Measurements from ENCODE around the gene TTC39A.
"Not testable (repeated sequence)": the region's sequence is repeated elsewhere in the genome, so short reads cannot be mapped to it uniquely, and the experiment has no call there.

Gene TTC39A

DNA sequence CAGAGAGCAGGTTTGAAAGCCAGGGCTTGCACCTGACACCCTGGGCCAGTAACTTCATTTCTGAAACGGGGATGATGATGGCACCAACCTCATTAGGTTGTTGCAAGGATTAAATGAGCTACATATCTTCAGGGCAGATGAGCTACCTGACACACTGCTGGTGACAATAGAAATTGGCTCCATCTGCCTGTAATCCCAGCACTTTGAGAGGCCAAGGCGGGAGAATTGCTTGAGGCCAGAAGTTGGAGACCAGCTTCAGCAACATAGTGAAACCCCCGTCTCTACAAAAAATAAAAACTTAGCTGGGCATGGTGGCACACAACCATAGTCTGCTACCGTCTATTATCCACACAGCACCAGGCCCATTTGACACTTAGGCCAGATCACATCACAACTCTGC lies 6.3 kb upstream of the TTC39A start:
- no peak for DNase-seq (ENCODE audit: low read depth in 2 of 2)

DNA sequence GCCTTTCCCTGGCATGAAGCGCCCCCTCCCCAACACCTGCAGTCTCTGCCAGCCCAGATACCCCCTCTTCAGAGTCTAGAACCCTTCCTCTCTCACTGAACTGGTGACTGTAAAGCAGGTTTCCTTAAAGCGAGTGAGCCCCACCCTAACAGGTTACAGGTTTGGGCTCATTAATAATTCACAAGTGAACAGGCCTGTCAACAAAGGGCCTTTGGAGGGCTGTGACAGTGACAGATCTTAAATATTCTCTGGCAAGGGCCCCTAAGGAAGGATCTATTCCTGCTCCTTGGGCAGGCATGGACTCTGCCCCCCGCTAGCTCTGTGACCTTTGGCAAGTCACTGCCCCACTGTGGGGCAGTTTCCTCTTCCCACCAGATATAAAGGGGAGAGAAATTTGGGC lies 5.6 kb upstream of the TTC39A start:
- no peak for DNase-seq (ENCODE audit: low read depth in 2 of 2)

DNA sequence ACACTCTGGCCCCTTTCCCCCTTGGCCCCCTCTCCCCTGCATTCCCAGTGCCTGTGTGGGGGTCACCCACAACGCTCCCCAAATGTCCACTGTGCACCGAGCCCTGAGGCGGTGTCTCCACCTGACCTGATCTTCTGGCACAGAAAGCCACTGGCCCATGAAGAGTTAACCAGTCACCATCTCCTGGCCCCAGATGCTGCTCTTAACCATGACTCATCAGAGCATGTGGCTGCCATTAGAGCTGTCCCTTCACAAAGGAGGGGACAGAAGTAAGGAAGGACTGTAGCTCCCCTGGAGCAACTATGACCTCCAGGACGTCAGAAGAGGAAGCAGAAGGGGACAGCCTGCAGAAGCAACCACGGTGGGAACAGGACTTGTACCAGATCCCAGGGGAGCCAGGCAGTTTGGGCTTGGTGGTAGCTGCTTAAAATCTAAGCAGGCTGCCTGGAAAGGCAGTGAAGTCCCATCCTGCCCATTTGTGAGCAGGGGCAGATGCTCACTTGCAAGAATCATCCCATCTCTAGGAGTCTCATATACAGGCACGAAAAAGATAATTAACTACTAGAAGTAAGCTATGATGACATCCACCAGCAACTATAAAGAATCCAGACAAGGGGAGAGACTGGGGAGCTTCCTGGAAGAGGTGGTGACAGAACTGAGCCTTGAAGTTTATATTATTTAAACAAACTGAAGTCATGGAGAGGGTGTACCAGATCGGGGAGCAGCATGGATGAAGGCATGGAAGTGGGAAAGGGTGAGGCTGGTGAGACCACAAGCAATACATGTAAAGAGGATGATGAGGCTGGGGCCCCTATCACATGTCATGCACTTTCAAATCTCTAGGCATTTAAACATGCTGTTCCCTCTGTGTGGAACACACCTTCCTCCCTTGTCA lies 1.1 kb upstream of the TTC39A start:
- no peak for DNase-seq (ENCODE audit: low read depth in 2 of 2)

DNA sequence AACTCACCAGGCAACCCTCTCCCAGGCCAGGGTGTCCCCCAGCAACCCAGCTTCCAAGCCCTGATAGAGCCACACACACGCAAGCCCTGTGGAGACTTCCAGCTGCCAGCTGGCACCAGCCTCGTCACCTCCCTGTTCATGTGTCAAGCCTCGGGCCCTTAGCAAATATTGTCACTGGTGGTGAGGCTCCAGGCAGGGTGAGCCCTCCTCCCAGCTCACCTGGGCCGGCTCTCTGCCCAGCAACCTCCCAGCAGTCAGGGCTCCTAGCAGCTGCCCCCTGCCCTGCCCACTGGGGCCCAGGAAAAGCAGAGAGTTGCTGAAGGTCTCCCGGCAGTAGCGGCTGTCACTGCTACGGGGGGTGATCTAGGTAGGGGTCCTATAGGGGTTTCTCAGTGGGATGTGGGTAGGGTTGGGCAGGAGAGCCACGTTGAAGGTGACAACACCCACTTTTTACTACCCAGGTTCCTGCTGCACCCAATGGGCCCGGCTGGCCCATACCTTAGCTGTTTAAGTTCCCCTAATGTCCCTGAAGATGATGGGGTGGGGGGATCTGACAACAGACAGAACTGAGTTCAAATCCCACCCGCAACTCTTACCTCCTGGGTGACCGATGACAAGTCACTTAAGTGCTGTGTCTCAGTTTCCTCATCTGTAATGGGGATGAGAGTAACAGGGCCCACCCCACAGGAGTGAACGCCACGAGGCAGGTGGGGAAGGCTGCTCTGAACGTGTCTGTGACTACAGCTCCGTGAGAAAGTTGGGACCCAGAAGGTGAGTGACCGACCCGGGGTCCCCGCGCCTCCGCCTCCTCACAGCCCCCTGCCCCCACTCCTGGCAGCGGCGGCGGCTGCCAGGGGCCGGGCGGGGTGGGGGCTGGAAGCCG lies 678 bp downstream of the TTC39A start:
- no peak for DNase-seq (ENCODE audit: low read depth in 2 of 2)

DNA sequence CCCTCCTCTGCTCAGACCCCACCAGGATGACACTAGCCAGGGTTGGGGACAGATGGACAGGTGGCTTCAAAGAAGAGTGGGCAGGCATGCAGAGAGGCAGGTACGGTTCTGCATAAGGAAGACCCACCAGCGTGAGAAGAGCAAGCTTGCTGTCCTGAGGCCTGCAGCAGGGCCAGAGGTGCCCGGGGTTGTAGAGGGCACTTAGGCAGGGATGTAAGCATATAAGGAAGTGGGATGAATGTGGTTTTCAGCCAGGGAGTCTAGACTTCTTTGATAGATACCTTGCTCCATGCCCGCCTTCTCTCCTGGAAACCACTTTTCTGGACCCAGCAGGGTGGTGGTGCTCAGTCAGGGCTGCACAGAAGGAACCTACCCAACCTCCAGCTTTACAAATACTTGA lies 1.4 kb downstream of the TTC39A start:
- DNase-seq (ENCODE audit: low read depth in 2 of 2): no peak

DNA sequence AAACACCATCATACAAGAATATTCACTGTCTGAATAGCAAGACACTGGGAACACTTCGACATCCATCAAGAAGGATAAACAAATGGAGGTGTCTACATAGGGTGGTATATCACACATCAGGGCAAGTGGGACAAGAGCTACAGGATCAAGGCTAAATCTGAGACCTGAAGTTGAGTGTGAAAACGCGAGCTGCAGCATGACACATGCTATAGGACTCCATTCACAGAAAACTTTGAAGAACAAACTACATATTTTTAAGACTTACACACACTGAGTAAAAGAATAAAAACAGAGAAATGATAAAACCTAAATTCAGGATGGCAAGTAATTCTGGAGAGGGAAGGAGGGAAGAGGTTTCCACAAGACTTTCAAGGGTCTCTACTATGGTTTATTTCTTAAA lies 2.1 kb downstream of the TTC39A start:
- DNase-seq (ENCODE audit: low read depth in 2 of 2): no peak

DNA sequence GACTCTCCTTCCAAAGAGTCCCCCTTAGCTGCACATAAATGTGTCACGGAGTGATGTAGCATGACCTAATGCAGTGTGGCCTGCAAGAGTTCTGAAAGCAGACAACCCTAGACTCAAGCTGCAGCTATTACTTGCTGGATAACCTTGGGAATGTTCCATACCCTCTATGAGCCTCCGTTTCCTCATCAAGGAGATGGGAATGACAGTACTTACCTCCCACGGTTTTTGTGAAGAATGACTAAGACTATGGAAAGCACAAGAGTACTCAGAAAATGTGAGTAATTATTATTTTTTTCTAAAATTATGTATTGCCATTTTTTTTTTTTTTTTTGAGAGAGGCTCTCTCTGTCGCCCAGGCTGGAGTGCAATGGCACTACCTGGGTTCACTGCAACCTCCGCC lies 3.0 kb downstream of the TTC39A start:
- no peak for DNase-seq (ENCODE audit: low read depth in 2 of 2)

DNA sequence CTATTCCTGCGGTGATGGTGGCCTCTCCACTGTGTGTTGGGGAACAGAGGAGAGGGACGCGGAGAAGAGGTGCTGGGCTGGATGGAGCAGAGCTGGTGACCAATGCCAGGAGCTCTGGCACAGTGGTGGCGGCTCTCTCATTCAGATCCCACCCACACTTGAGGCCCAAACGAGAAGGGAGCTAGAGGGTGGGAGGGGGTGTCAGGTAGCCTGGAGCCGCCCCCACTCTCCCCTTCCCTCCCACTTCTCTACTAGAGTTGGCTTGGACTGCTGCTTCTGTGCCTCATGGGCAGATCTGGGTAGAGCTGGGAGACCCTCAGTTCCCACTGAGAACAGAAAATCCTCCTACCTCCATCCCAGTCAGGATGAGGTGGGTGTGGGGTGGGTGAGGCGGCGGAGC lies 3.5 kb downstream of the TTC39A start:
- no peak for DNase-seq (ENCODE audit: low read depth in 2 of 2)

DNA sequence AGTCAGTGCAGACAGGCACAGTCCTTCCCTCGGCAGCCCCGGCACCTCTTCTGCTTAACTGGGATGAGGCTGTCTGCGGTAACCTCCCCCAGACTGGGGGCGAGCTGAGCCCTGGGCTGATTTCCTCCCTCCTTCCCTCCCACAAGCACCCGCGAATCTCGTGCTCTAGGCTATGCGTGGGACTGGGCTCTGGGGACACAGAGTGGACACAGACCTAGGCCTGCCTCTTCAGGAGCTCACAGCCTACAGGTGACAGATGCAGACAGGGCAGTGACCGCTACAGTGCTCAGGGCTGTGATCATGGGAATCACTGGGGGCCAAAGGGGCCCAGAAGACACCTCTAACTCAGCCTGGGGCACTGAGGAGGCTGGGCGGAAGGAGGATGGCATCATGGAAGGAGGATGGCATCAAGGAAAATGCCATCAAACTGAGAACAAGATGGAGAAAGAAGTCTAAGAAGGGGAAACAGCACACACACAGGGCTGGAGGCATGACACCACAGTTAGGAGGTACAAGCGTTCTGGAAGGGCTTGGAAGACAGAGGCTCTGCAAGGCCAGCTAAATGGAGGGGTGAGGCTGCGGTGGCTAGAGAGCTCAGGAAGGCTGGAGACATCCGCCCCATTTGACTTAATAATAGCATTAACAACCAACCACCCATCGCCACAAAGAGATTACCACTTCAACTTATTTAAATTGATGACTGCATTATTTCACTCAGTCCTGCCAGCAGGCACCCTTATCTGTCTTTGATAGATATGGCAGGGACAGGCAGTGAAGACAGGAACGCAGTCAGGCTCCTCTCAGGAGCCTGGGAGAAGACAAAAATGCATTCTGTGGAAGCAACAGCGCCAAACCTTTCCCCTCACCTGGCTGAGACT lies 4.2 kb downstream of the TTC39A start:
- DNase-seq (ENCODE audit: low read depth in 2 of 2): no peak

DNA sequence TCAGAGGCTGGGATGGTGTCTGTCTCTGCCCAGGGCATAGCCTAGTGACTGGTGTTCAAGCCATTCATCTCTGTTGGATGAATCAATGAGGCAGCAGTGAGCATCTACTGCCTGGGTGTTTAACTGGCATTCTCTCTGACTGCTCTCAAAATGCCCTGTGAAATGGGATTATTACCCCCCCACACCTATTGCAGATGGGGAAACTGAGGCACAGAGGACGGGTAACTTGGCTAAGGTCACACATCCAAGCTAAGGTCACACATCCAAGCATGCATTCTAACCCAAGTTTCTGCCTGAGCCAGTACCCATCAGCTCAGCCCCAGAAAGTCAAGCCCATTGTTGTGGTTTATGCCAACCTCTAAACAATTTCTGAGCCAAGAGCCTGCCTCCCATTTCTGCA lies 5.0 kb downstream of the TTC39A start:
- DNase-seq (ENCODE audit: low read depth in 2 of 2): no peak

DNA sequence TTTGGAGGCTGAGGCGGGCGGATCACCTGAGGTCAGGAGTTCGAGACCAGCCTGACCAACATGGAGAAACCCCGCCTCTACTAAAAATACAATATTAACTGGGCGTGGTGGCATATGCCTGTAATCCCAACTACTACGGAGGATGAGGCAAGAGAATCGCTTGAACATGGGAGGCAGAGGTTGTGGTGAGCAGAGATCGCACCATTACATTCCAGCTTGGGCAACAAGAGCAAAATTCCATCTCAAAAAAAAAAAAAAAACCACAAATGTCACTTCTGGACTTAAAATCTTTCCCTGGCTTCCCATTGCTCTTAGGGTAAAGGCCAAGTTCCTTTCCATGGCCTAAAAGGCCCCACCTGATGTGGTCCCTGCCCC lies 5.4 kb downstream of the TTC39A start:
- DNase-seq (ENCODE audit: low read depth in 2 of 2): not testable (repeated sequence)

DNA sequence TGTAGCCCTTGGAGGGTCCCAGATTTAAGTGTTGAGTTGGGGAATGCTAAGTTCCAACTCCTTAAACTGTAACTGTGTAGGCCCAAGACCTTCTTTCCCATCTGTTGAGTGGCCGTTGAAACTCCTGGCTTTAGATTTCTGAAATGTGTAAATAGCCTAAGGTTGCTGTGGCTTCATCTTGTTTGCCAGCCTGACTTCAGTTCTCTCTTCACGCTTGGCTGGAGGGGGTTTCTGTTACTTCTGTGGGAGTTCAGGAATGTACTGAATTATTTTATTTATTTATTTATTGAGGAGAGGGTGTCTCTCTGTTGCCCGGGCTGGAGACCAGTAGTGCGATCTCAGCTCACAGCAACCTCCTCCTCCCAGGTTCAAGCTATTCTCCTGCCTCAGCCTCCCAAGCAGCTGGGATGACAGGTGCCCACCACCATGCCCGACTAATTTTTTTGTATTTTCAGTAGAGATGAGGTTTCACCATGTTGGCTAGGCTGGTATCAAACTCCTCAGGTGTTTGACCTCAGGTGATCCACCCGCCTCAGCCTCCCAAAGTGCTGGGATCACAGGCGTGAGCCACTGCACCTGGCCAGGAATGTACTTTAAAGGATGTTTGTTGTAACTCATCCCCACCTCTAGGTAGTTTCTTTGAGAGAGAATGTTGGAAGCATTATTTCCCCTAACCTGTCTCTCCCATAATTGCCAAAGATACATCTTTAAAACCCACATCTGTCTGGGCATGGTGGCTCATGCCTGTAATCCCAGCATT lies 5.9 kb downstream of the TTC39A start:
- no peak for DNase-seq (ENCODE audit: low read depth in 2 of 2)

DNA sequence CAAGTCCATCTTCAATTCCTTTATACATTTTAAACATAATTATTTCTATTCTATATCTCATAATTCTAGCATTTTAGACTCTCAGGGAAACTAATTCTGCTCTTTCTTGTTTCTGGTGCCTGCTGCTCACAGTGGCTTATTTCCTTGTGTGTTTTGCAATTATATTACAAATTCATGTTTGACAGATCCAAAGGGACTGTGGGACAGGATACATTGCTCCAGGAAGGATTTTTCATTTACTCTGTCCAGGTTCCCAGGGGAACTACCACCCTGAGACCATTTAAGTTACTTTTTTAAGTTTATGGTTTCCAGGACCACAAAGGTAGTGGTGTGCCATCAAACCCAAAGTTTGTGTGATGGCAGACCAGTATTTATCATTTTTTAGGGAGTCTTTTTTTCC lies 6.6 kb downstream of the TTC39A start:
- no peak for DNase-seq (ENCODE audit: low read depth in 2 of 2)

DNA sequence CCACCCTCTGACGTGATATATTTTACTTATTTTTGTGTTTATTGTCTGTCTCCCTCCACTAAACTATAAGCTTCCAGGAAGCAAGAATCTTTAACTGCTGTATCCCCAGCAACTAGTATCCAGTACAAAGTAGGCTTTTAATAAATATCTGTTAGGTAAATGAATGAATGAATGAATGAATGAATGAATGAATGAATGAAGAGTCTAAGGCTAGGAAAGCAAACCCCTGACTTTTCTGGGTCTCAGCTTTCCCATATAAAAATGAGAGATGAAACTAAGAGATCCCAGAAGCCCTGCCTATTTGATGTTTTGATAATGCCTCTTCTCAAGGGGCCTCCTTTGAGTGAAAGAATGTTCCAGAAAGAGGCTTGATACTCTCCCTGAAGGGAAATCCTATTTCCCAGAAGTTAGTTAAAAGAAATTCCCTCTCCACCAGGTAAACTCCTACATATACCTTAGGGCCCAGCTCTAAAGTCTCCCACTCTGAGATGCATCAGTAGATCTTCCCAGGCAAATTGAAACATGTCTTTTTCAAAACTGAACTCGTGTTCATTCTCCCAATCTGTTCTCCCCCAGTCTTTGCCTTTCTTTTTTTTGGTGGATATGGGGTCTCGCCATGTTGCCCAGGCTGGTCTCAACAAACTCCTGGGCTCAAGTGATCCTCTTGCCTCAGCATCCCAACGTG lies 7.8 kb downstream of the TTC39A start:
- no peak for DNase-seq (ENCODE audit: low read depth in 2 of 2)

DNA sequence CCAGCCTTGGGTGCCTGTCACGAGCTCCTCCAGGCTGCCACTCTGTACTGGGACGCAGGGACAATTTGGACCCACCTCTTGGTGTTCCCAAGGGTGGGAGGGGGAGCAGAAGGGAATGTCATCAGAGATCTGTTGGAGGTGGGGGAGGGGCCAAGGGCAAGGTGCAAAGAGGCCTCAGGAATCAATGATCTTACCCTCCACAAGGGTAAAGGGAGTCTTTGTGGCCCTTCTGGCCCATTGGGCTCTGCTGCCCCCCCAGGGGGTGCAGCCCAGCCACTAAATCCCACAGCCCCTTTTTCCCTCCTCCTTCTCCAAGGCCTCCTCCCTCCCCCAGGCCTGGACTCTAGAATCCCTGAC lies 8.5 kb downstream of the TTC39A start:
- no peak for DNase-seq (ENCODE audit: low read depth in 2 of 2)

DNA sequence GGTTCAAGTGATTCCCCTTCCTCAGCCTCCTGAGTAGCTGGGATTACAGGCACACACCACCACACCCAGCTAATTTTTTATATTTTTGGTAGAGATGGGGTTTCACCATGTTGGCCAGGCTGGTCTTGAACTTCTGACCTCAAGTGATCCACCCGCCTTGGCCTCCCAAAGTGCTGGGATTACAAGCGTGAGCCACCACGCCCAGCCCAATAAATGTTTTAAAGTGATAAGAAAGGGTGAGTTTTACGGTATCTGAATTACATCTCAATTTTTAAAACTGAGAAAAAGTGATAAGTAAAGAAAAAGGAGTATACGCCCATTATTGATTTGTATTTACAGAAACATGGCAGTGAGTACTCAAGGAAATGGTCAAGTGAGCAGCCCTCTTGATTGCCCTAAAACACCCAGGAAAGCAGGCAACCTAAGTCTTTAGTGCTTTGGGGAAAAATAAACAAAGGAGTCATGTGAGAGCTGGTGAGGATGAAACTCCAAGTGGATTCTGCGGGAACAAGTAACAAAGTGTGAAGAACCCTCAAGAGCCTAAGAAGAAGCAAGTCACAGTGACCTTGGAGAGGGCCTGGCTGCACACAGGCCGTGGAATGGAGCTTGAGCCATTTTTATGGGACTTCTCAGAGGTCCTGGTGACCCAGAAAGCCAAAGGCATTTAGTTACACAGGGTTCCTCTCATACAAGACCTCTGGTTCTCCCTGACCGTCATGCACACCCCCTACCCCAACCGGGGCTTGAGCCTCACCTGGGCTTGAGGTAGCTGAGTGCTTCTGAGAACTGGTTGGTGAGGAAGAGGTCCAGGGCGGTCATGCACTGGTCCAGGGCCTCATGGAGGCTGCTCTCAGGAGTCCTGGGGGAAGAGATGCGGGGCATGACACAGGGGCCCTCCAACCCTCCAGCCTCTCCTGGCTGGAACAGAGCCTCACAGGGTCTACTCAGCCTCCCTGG lies 9.1 kb downstream of the TTC39A start:
- DNase-seq (ENCODE audit: low read depth in 2 of 2): no peak

DNA sequence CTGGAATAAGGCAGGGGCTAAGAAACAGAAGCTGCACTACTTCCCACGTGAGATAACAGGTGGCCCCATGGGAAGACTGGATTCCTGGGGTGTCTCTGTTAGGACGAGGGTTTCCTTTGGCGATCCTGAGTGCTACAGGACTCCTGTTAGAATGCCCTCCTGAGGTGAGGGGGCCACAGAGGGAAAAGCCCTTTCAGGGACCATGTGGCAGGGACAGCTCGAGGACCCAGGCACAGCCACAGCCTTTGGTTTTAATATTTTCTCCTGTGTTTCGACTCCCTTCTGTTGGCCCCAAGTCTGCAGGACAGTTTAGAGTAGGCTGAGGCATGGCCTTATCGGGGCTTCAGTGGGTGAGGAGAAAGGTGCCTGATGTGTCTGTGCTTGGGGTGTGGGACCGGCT lies 12.6 kb downstream of the TTC39A start:
- no peak for DNase-seq (ENCODE audit: low read depth in 2 of 2)

DNA sequence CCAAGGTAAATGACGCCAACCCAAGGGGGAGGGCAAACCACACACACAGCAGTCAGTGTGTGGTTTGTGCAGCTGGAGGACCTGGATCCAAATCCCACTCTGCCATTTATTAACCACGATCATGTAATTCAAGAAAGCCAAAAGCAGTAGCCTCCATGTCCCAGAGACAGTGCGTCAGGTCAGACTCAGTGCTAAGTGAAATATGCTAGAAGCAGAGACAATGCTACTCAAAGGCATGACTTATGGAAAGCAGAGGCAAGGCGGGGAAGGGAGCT lies 13.6 kb downstream of the TTC39A start:
- DNase-seq (ENCODE audit: low read depth in 2 of 2): no peak

DNA sequence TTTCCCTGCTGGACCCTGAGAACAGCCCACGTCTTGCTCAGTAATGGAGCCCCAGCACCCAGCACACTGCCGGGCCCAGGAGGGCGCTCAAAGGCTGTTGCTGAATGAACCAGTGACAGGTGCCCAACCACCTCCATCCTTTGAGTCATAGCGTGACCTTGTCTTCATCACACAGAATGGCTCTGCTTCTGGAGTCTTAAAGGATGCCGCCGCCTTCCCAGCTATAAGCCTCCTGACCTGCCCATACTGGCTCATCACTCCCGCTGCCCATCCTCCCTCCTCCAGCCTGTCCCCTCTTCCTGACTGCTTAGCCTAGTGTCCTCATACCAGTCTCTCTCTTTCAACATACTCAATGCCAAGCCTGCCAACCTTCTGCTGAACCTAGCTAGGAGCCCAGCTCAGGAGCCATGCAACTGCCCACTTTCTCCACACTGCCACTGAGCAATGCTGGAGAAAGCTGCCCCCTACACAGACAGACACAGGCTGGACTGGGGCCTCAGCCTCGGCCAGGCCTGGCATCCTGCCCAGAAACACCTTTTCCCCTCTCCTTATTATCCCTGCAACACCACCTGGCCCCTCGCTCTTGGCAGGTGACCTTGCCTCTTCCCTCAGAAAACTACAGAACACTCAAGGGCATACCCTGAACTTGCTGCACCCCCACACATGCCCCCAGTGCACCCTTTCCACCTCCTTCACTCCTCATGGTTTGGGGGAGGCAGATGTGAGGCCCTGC lies 14.1 kb downstream of the TTC39A start:
- no peak for DNase-seq (ENCODE audit: low read depth in 2 of 2)
